Type B pancreatic cell (in vitro differentiated cells): Measurements from ENCODE around the gene ATG2A. TPM values are rescaled to one million over a fixed set of nuclear protein-coding genes. Genes with fewer than 3 reads are reported as not detected.

Source experiments
- DNase-seq: peaks from one replicate; pipeline ENCODE4 v3.0.0; 2021; ENCODE audit warnings: mixed read lengths; ENCODE audit not compliant: unreplicated experiment; ENCODE audit errors: extremely low spot score
- H3K27ac Mint-ChIP-seq: 2 replicates; pipeline ENCODE4 v1.8.0; 2021; ENCODE audit warnings: mild to moderate bottlenecking, mixed read lengths
- H3K27me3 Mint-ChIP-seq: 2 replicates; pipeline ENCODE4 v1.8.0; 2021; ENCODE audit warnings: mixed read lengths
- H3K36me3 Mint-ChIP-seq: 2 replicates; pipeline ENCODE4 v1.8.0; 2021; ENCODE audit warnings: mixed read lengths
- H3K4me1 Mint-ChIP-seq: one replicate; pipeline ENCODE4 v1.8.0; 2021; ENCODE audit warnings: mixed read lengths; ENCODE audit not compliant: unreplicated experiment
- H3K4me3 Mint-ChIP-seq: 2 replicates; pipeline ENCODE4 v1.8.0; 2021; ENCODE audit warnings: mild to moderate bottlenecking, mixed read lengths
- H3K9me3 Mint-ChIP-seq: 2 replicates; pipeline ENCODE4 v1.8.0; 2021; ENCODE audit warnings: mixed read lengths
- CTCF ChIP-seq: fragments of 200-600 bp; sonication (generic); conservative IDR thresholded peaks from 2 replicates; pipeline ENCODE4 v1.5.0; 2021; ENCODE audit warnings: antibody characterized with exemption, mild to moderate bottlenecking
- total RNA-seq: library from RNA; stranded (reverse); gene quantifications from 2 replicates; pipeline ENCODE4 v1.2.1, GENCODE V29; 2021; ENCODE audit warnings: low replicate concordance

The ATG2A gene
- total RNA-seq, 1 donor from 2014 or later = 30.8 TPM

GRCh38 chr11:64875369-64876228, 41.4 kb downstream of the ATG2A start:
- H3K36me3 Mint-ChIP-seq = peaks cover 12% of the 10 kb centered on the region
- H3K27ac Mint-ChIP-seq = peak overlapping the region; percentile 99
- H3K4me3 Mint-ChIP-seq = peak overlapping the region; percentile 99
- peaks cover 37% of the 10 kb centered on the region for H3K4me1 Mint-ChIP-seq
- H3K27me3 Mint-ChIP-seq = no peaks in the 10 kb centered on the region
- TF ChIP-seq CTCF = no peak
- no peak for DNase-seq
- H3K9me3 Mint-ChIP-seq = no peaks in the 10 kb centered on the region

- H3K4me1 Mint-ChIP-seq = peaks cover 38% of the 10 kb centered on the region
These were observed 42.4 kb downstream of the ATG2A start for GRCh38 chr11:64874308-64875240.

GRCh38 chr11:64872790-64873488, 44.1 kb downstream of the ATG2A start:
- H3K27ac Mint-ChIP-seq = peak overlapping the region; percentile 75
- H3K4me3 Mint-ChIP-seq = peak overlapping the region; percentile 69
- TF ChIP-seq CTCF = no peak
- H3K36me3 Mint-ChIP-seq = peaks cover 12% of the 10 kb centered on the region
- peaks cover 44% of the 10 kb centered on the region for H3K4me1 Mint-ChIP-seq
- no peak for DNase-seq
- no peaks in the 10 kb centered on the region for H3K27me3 Mint-ChIP-seq
- H3K9me3 Mint-ChIP-seq = no peaks in the 10 kb centered on the region

More at GRCh38 chr11:64874308-64875240, 42.4 kb downstream of the ATG2A start:
- peak overlapping the region; percentile 99 for H3K4me3 Mint-ChIP-seq
- H3K36me3 Mint-ChIP-seq = peaks cover 12% of the 10 kb centered on the region
- peak overlapping the region; percentile 83 for H3K27ac Mint-ChIP-seq
- TF ChIP-seq CTCF = no peak
- H3K27me3 Mint-ChIP-seq = no peaks in the 10 kb centered on the region
- no peaks in the 10 kb centered on the region for H3K9me3 Mint-ChIP-seq
- DNase-seq = no peak

- Mint-ChIP-seq H3K27ac (peak overlapping the region; percentile 85), H3K4me1 (peaks cover 39% of the 10 kb centered on the region), H3K36me3 (peaks cover 15% of the 10 kb centered on the region), H3K9me3 (no peaks in the 10 kb centered on the region), H3K27me3 (no peaks in the 10 kb centered on the region), H3K4me3 (peak overlapping the region; percentile 71)
- no peak for TF ChIP-seq CTCF
- no peak for DNase-seq
These were observed 45.5 kb downstream of the ATG2A start for GRCh38 chr11:64871492-64871891.

- Mint-ChIP-seq H3K4me3 (peak overlapping the region; percentile 71), H3K4me1 (peaks cover 39% of the 10 kb centered on the region)
These were observed 46.0 kb downstream of the ATG2A start for GRCh38 chr11:64870893-64871466.

More at GRCh38 chr11:64870893-64871466, 46.0 kb downstream of the ATG2A start:
- TF ChIP-seq CTCF = no peak
- Mint-ChIP-seq H3K9me3 (peaks cover 2% of the 10 kb centered on the region), H3K36me3 (peaks cover 18% of the 10 kb centered on the region), H3K27ac (peak overlapping the region; percentile 85), H3K27me3 (no peaks in the 10 kb centered on the region)
- no peak for DNase-seq
